Measurements from ENCODE around the gene POMT1.
"Not testable (repeated sequence)": the region's sequence is repeated elsewhere in the genome, so short reads cannot be mapped to it uniquely, and the experiment has no call there.

Gene POMT1, protein sequence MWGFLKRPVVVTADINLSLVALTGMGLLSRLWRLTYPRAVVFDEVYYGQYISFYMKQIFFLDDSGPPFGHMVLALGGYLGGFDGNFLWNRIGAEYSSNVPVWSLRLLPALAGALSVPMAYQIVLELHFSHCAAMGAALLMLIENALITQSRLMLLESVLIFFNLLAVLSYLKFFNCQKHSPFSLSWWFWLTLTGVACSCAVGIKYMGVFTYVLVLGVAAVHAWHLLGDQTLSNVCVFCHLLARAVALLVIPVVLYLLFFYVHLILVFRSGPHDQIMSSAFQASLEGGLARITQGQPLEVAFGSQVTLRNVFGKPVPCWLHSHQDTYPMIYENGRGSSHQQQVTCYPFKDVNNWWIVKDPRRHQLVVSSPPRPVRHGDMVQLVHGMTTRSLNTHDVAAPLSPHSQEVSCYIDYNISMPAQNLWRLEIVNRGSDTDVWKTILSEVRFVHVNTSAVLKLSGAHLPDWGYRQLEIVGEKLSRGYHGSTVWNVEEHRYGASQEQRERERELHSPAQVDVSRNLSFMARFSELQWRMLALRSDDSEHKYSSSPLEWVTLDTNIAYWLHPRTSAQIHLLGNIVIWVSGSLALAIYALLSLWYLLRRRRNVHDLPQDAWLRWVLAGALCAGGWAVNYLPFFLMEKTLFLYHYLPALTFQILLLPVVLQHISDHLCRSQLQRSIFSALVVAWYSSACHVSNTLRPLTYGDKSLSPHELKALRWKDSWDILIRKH
- 48.9 to 151 (median 91.7) reads per million in 4 experiments for total RNA-seq

DNA sequence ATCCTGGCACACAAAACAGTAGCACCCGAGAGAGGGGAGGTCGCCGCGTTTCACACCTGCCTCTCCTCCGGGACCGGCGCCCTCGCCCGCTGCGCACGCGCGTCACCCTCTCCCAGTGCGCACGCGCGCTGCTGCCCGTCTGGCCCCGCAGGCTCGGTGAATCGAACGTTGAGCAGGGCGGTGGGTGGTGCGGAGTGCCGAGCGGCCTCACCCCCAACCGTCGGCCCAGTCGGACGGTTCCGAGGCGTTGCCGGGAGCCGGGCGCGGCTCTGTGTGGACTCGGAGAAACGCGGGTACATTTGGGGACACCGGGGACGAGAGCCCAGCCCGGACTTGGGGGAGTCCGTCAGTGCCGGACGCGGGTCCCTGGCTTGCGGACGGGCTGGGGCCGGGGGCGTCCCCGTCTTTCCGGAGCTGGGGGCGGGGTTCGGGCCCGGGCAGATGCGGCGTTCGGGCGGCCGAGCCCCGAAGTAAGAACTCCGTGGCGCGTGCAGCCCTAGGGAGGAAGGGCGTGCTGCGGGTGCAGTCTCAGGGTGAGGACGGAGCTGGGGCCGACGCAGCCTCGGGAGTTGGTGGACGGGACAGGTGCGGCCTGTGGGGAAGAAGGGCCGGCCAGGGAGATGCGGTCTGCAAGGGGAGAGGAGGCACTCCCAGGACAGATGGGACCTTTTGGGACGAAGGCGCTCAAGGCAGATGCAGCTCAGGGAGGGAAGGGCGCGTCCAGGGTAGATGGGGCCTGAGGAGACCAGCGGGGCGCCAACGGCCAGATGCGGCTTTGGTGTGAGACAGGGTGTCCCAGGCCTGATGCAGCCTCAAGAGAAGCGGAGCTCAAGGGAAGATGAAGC is at the start of gene POMT1:
Gene POMT1, plus strand, starts transcription at position 138 of the 845 bp plus-strand sequence. CDS start 1,301 bp downstream, outside the sequence.
- DNase-seq = peak; percentile 84

DNA sequence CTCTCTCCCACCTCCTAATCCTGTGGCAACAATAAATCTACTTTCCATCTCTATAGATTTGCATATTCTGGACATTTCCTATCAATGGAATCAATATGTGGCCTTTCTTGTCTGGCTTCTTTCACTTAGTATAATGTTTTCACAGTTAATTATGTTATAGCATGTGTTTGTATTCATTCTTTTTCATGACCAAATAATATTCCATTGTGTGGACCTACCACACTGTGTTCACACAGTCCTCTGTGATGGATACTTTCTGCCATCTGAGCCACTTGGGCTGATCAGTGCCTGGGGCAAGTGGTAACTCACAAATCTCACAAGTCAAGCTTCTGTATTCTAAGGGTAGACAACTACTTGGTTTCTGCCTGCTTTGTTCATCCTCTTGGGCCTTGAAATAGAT is 48.7 kb upstream of the POMT1 start:
- DNase-seq = no peak

DNA sequence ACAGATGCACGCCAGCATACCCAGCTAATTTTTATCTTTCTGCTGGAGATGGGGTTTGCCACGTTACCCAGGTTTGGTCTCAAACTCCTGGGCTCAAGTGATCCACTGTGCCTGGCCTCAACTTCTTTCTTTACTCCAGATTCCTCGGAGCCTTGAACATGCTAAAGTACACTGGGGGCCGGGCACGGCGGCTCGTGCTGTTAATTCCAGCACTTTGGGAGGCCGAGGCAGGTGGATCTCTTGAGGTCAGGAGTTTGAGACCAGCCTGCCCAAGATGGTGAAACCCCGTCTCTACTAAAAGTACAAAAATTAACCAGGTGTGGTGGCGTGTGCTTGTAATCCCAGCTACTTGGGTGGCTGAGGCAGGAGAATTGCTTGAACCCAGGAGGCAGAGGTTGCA is 47.1 kb upstream of the POMT1 start:
- DNase-seq = not testable (repeated sequence)

DNA sequence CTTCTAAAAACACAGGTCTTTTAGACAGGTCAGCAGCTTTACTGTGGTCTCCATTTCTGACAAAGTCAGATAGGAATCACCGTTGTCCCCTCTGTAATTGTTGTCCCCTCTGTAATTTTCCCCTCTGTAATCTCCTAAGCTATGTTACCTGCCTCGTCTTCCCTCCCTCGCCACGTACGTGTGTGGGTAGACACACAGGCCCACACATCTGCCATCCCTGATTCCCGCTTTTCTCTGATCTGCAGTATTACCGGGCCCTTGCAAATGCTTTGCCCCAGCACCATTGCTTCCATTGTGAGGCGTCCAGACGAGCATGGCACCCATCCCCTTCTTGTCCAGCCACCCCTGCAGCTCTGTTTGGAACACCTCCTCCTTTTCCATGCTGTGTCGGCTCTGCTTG is 45.0 kb upstream of the POMT1 start:
- DNase-seq = no peak

DNA sequence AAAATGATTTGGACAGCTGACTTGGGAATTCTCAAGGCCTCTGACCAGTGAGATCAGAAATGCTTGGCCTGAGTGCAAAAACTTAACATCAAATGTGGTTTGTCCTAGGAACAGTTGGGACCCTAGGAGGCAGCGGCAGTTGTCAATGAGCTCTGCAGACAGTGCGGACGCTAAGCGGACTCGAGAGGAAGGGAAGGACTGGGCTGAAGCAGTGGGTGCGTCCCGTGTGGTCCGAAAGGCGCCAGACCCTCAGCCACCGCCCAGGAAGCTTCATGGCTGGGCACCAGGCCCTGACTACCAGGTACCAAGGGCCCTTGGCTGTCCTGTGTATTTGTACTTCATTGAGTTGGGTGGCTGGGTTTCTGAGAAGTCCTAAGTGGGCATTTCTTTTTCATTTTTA is 43.7 kb upstream of the POMT1 start:
- no peak for DNase-seq

DNA sequence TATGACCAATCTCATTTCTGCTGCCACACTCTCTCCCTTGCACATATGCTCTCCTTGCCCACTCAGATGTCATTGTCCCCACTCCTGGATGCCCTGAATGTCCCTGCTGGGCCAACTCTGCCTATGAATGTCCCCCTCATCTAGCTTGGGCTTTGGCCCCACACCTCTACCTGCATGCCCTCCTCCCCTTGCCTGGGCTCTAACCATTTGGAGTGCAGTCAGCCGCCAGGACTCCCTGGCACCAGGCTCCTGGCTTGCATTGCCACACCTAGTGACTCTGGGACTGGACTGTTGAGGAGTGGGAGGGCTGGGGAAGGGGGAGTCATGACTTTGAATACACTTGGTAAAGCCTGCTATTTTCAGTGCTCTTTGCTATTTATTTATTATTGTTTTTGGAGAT is 41.6 kb upstream of the POMT1 start:
- DNase-seq = no peak

DNA sequence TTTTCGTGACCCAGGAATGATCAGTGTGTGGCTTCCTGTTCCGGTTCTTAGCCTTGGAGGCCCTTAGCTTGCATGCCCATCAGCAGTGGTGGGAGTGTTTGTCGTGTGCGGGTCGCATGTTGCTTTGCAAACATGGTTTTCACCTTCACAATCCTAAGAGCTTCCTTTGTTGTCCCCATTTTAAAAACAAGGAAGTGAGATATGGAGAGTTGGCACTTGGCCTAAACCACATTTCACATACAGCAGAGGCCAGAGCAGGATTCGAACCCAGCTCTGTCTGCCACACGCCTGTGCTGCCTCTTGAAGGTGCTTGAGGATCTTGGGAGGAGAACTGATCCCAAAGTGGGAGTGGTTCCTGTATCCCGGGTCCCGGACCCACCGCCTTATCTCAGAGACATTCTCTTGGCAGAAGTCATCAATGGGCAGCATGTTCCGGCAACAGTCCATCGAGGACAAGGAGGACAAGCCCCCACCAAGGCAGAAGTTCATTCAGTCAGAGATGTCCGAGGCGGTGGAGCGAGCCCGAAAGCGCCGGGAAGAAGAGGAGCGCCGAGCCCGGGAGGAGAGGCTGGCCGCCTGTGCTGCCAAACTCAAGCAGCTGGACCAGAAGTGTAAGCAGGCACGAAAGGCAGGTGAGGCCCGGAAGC is 38.2 kb upstream of the POMT1 start:
- no peak for DNase-seq

DNA sequence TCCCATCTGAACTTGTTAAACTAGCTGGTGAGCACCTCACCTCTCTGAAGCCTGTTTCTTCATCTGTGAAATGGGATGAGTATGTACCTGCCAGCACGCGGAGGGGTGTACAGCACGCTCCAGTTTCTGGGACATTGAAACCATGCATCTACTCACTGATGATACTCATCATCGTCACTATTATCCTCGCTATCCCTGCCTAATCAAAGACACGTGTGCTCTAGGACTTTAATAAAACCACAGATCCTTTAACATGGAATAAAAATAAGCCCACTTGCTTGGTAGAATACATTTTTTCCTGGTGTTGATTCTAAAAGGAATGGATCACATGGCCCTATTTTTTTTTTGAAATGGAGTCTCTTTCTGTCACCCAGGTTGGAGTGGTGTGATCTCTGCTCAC is 37.3 kb upstream of the POMT1 start:
- no peak for DNase-seq

DNA sequence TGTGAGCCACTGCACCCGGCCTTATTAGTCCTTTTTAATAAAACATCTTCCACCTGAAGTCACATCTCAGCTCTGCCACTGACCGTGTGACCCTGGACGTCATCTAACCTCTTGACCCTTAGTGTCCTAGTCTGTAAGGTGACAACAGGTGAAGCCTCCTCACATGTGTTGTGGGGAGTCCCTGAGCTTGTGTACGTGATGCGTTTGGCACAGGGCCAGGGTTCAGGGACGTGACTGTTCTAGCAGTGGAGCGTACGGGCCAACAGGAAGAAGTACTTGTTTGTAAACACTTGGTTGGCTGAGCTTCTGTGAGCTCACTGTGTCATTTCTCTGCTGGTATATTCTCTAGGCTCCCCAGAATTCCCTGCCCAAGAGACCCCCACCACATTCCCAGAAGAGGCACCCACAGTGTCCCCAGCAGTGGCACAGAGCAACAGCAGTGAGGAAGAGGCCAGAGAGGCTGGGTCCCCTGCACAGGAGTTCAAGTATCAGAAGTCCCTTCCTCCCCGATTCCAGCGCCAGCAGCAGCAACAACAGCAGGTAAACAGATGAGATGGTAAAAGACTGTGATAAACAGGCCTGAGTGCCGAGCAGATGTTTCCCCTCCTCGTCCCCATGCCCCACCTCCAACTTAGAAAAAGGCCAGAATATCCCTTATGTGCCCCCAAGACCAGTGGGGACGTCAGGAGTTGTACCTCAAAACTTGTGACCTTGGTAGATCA is 35.3 kb upstream of the POMT1 start:
- no peak for DNase-seq

DNA sequence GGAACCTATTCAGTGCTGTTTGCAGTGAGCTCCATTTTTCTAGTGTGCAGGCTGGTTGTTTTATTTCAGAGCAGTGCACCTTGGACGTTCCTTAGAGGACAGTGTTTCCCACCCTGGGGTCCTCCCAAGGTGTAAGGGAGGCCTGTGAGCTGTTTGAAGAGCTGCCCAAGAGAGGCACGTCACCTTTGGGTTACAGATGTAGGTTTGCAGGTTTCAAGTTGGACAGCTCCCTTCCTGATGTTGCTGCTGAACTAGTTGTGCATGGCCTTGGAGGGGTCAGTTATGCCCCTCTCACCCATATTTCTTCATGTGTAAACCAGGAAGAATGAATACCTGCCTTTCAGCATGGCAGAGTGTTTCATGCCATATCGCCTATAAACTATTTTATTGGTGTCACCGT is 34.7 kb upstream of the POMT1 start:
- no peak for DNase-seq

DNA sequence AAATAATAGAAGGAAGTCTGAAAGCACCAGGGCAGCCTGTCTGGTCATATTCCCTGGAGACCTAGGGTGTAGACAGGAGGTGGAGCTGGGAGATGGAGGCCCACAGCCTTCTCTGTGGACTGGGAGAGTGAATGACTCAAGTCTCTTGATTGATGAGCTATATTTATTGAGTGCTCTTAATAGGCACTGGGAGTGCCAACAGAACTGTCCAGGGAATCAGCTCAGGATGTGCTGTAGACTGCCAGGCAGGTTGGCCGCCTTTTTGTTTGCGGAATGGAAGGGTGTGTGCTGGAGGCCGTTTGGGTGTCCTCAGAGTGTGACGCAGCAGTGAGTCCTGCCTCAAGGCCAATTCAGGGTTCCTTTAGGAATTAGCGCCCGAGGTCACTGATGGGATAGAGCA is 33.4 kb upstream of the POMT1 start:
- no peak for DNase-seq

DNA sequence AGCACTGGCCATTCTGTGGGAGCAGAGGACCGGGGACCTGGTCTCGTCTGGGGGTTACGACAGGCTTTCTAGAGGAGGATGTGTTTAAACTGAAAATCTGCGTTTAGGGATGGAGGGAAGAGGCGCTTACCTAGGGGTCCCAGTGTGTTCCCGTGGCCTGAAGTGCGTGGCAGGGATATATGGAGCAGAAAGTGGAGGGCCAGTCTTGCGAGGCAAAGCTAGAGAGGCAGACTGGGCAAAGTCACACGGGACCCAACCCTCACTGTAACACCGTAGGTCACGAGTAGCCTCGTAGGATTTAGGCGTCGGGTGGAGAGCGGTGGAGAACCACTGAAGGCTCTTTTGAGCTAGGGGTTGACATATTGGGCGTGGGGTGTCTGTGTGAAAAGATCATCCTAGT is 32.8 kb upstream of the POMT1 start:
- DNase-seq = no peak

DNA sequence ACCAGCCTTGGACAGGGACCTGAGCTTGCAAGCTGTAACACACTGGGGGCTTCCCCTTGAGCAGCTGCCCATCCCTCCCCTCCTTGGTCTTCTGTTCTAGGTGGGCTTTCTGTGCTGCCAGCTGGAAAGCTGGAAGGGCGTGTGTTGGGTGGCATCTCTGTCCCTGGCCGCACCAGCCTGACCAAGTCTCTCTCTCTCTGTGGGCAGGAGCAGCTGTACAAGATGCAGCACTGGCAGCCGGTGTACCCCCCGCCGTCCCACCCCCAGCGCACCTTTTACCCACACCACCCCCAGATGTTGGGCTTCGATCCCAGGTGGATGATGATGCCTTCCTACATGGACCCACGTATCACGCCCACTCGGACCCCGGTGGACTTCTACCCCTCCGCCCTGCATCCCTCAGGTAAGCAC is 32.1 kb upstream of the POMT1 start:
- no peak for DNase-seq

DNA sequence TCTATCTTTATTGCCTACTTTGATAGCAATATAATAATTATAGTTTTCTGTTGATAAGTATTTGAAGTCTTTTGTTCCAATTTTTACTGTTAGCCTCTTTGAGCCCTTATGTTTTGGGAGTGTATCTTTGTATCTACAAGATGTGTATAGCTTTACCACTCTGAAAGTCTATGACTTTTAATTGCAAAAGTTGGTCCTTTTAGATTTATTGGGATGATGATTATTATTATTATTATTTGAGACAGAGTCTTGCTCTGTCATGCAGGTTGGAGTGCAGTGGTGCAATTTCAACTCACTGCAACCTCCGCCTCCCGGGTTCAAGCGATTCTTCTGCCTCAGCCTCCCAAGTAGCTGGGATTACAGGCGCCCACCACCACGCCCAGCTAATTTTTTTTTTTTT is 30.6 kb upstream of the POMT1 start:
- DNase-seq = not testable (repeated sequence)

DNA sequence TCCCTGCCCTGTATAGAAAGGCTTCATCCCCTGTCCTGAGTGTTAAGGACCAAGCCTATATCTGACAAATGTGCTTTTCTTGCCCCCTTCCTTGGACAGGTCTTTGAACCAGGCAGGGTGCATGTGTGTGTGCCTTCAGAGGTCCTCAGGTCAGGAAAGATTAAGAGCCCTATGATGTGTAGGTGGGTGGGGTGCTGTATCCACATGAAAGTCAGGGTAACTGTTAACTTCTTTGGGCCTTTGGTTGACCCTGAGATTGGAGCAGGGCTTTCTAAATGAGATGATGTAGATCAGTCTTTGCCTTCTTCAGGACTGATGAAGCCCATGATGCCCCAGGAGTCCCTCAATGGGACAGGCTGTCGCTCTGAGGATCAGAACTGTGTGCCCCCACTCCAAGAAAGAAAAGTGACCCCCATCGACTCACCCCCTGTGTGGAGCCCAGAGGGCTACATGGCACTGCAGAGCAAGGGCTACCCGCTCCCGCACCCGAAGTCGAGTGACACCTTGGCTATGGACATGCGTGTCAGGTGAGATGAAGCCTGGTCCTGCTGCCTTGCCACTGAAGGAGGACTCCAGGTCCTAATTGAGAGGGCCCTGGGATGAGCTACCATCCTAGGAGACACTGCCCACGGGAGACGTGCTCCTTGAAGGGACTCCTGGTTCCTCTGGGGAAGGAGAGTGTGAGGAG is 29.4 kb upstream of the POMT1 start:
- DNase-seq = no peak

DNA sequence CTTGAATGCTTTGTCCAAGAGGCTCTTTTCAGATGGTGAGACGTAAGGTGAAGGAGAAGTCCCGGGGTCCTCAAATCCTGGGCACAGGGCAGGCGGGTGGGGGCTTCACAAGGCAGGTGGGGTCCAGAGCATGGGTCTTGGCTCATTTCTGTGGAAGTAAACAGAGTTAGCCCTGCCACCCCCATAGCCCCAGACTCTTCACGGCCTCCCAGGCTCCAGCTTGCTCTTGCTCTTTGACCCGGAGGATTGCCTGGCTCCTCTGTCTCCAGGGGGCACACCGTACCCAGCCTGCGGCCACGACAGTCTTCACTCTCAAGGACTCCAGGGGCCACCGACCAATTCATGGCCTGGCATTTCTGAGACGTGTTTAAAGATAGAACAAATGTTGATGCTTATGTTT is 28.8 kb upstream of the POMT1 start:
- DNase-seq = no peak

DNA sequence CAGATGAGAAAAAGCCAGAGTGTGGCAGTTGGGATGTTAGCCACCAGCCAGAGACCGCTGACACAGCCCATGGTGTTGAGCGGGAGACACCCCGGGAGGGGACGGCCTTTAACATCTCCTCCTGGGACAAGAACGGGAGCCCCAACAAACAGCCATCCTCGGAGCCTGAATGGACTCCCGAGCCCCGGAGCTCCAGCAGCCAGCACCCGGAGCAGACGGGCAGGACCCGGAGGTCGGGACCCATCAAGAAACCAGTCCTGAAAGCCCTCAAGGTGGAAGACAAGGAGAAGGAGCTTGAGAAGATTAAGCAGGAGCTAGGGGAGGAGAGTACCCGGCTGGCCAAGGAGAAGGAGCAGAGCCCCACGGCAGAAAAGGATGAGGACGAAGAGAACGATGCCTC is 28.0 kb upstream of the POMT1 start:
- no peak for DNase-seq

DNA sequence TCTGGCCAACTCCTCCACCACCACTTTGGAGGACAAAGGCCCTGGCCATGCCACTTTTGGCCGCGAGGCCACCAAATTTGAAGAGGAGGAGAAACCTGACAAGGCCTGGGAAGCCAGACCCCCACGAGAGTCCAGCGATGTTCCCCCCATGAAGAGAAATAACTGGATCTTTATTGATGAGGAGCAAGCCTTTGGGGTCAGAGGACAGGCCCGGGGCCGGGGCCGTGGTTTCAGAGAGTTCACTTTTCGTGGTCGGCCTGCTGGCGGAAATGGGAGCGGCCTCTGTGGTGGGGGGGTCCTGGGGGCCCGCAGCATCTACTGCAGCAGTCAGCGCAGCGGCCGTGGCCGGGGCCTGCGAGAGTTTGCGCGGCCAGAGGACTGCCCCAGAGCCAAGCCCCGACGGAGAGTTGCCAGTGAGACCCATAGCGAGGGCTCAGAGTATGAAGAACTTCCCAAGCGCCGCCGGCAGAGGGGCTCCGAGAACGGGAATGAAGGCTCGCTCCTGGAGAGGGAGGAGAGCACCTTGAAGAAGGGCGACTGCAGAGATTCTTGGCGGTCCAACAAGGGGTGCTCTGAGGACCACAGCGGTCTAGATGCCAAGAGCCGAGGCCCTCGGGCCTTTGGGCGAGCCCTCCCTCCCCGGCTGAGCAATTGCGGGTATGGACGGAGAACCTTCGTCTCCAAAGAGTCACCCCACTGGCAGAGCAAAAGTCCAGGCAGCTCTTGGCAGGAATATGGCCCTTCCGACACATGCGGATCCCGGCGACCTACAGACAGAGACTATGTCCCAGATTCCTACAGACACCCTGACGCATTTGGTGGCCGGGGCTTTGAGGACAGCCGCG is 27.4 kb upstream of the POMT1 start:
- no peak for DNase-seq

DNA sequence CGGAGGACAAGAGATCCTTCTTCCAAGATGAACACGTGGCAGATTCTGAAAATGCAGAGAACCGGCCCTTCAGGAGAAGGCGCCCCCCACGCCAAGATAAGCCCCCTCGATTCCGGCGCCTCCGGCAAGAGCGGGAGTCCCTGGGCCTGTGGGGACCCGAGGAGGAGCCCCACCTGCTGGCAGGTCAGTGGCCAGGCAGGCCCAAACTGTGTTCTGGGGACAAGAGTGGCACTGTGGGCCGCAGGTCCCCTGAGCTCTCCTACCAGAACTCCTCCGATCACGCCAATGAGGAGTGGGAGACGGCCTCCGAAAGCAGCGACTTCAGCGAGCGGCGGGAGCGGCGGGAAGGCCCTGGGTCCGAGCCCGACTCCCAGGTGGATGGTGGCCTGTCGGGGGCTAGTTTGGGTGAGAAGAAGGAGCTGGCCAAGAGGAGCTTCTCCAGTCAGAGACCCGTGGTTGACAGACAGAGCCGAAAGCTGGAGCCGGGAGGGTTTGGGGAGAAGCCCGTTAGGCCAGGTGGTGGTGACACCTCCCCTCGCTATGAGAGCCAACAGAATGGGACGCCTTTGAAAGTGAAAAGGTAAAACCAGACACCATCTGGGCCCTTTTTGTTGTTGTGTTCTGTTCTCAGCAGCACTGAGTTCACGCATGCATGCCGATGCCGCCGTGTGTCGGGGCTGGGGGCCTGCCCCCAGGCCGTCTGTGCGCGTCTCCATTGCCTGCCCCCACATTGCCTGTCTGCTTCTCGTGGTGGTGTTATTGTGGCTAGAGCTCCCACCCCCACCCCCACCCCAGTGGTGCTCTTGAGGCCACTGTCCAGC is 26.6 kb upstream of the POMT1 start:
- no peak for DNase-seq

All from effector CD8-positive, alpha-beta T cell (primary cell).